Measurements from ENCODE around the gene SGMS1. TPM values are rescaled to one million over a fixed set of nuclear protein-coding genes. Genes with fewer than 3 reads are reported as not detected.

The SGMS1 gene
- total and polyA plus RNA-seq, 2 donors from 2014 or later = 13.6 to 100 TPM

DNA sequence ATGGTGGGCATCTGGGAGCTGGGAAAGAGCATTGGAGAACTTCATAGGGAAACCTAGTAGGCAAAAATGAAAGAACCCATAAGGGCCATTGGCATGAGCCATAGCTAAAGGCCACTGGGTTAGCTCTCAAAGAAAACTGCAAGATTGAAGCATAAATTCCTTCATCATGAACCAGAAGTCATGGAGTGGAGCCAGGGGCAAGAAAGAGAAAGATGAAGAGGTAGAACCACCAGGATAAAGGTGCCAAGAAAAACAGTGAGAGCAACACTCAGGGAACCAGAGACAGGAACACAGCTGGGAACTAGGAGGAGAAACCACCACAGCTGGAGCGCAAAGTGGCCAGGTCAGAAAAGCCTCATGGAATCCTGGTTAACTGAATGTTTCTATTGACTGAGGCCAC lies 11.5 kb upstream of the SGMS1 start:
- TF ChIP-seq, protein P1, sequence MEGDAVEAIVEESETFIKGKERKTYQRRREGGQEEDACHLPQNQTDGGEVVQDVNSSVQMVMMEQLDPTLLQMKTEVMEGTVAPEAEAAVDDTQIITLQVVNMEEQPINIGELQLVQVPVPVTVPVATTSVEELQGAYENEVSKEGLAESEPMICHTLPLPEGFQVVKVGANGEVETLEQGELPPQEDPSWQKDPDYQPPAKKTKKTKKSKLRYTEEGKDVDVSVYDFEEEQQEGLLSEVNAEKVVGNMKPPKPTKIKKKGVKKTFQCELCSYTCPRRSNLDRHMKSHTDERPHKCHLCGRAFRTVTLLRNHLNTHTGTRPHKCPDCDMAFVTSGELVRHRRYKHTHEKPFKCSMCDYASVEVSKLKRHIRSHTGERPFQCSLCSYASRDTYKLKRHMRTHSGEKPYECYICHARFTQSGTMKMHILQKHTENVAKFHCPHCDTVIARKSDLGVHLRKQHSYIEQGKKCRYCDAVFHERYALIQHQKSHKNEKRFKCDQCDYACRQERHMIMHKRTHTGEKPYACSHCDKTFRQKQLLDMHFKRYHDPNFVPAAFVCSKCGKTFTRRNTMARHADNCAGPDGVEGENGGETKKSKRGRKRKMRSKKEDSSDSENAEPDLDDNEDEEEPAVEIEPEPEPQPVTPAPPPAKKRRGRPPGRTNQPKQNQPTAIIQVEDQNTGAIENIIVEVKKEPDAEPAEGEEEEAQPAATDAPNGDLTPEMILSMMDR (IDR thresholded peaks at IDR 0.05; ENCODE audit: borderline replicate concordance, extremely low read depth, insufficient read depth) = no peak
- Histone ChIP-seq H3K27ac (ENCODE audit: low read depth in 2 of 2, low read length in 2 of 2) (no peak overlapping the region), H3K9ac (ENCODE audit: low read length in 3 of 3) (no peak overlapping the region), H3K4me1 (ENCODE audit: control insufficient read depth in 2 of 3, insufficient read depth in 2 of 3, low read depth in 1 of 3, low read length in 3 of 3) (no peaks in the 10 kb centered on the region), H3K36me3 (ENCODE audit: control insufficient read depth in 2 of 3, insufficient read depth in 3 of 3, low read length in 3 of 3) (no peaks in the 10 kb centered on the region), H3K9me3 (ENCODE audit: control insufficient read depth in 2 of 3, insufficient read depth in 1 of 3, low read length in 3 of 3) (no peaks in the 10 kb centered on the region), H3K27me3 (ENCODE audit: control insufficient read depth, insufficient read depth, low read length) (no peaks in the 10 kb centered on the region), H3K4me3 (ENCODE audit: low read length in 3 of 3) (no peak overlapping the region)
- intact Hi-C loops (cut with DNase I) = no loop called here
- no peak for FAIRE-seq
- DNase-seq = no peak

DNA sequence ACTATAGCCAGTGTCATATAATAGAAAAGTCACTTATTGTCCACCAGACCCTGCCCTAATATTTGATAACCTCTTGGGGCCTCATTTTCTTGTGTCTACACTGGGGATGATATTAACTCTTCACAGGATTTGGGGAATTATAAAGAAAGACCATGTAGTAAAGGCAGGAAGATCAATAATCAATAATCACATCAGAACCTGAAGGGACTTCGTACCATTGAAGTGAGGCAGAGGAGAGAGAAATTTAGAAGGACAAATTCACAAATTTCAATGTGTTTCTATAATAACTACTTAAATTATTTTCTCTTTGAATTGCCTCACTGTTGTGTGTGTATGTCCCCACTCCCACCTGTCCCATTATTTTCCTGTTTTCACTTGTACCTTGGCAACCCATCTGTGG lies 10.7 kb upstream of the SGMS1 start:
- TF ChIP-seq, protein P1 (IDR thresholded peaks at IDR 0.05; ENCODE audit: borderline replicate concordance, extremely low read depth, insufficient read depth) = no peak
- Histone ChIP-seq H3K4me3 (ENCODE audit: low read length in 3 of 3) (no peak overlapping the region), H3K4me1 (ENCODE audit: control insufficient read depth in 2 of 3, insufficient read depth in 2 of 3, low read depth in 1 of 3, low read length in 3 of 3) (no peaks in the 10 kb centered on the region), H3K36me3 (ENCODE audit: control insufficient read depth in 2 of 3, insufficient read depth in 3 of 3, low read length in 3 of 3) (no peaks in the 10 kb centered on the region), H3K9ac (ENCODE audit: low read length in 3 of 3) (no peak overlapping the region), H3K27me3 (ENCODE audit: control insufficient read depth, insufficient read depth, low read length) (no peaks in the 10 kb centered on the region), H3K9me3 (ENCODE audit: control insufficient read depth in 2 of 3, insufficient read depth in 1 of 3, low read length in 3 of 3) (no peaks in the 10 kb centered on the region), H3K27ac (ENCODE audit: low read depth in 2 of 2, low read length in 2 of 2) (no peak overlapping the region)
- intact Hi-C loops (cut with DNase I) = no loop called here
- FAIRE-seq (no peak), DNase-seq (no peak)

DNA sequence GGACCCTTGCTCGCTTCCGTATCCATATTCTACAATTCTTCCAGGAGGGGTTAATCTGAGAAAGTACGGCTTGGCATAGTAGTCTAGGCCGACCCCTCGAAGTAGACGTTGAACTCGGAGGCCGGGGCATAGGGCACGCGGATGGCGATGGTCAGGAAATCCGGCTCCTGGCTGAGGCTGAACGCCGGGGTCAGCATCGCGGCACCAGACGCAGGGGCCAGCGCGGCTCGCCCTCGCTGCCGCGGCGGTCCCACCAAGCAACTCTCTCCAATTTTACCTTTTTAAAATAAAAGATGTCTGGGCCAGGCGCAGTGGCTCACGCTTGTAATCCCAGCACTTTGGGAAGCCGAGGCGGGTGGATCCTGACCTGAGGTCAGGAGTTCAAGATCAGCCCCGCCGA lies 7.3 kb upstream of the SGMS1 start:
- Histone ChIP-seq H3K4me1 (ENCODE audit: control insufficient read depth in 2 of 3, insufficient read depth in 2 of 3, low read depth in 1 of 3, low read length in 3 of 3) (no peaks in the 10 kb centered on the region), H3K27ac (ENCODE audit: low read depth in 2 of 2, low read length in 2 of 2) (no peak overlapping the region), H3K9me3 (ENCODE audit: control insufficient read depth in 2 of 3, insufficient read depth in 1 of 3, low read length in 3 of 3) (no peaks in the 10 kb centered on the region), H3K9ac (ENCODE audit: low read length in 3 of 3) (no peak overlapping the region), H3K36me3 (ENCODE audit: control insufficient read depth in 2 of 3, insufficient read depth in 3 of 3, low read length in 3 of 3) (no peaks in the 10 kb centered on the region), H3K27me3 (ENCODE audit: control insufficient read depth, insufficient read depth, low read length) (no peaks in the 10 kb centered on the region), H3K4me3 (ENCODE audit: low read length in 3 of 3) (no peak overlapping the region)
- intact Hi-C loops (cut with DNase I) = no loop called here
- DNase-seq = peak in 1 of 5 donors; percentile 62
- TF ChIP-seq, protein P1 (IDR thresholded peaks at IDR 0.05; ENCODE audit: borderline replicate concordance, extremely low read depth, insufficient read depth) = no peak
- FAIRE-seq = no peak

DNA sequence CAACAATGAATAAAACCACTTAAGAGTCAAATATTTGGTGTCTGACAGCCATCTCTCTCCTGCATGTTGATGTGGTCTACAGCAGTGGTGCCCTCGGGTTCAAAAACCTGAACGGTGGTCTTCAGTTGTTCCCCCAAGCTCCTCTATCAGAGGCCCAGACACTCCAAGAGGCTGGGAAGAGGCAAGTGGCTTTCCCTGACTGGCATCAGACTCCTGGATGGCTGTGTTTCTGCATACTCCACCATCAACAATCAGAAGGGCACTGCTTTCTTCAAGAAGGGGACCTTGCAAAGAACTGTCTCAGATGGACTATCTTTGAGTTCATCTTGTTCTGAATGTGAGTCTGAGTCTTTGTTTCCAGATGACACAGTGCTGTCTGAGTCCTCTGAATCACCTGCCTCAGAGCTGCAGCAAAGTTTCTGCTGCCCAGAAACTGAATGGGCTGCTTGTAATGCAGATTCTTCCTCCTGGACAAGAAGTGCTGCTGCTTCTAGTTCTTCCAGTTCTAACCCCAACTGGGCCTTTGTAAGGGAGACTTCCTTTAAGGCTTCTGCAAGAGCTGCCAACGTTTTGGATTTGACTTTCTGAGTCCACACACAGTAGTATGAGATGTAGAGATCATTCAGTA lies 5.9 kb upstream of the SGMS1 start:
- Histone ChIP-seq H3K4me3 (ENCODE audit: low read length in 3 of 3) (no peak overlapping the region), H3K27ac (ENCODE audit: low read depth in 2 of 2, low read length in 2 of 2) (no peak overlapping the region), H3K9ac (ENCODE audit: low read length in 3 of 3) (no peak overlapping the region), H3K9me3 (ENCODE audit: control insufficient read depth in 2 of 3, insufficient read depth in 1 of 3, low read length in 3 of 3) (no peaks in the 10 kb centered on the region), H3K27me3 (ENCODE audit: control insufficient read depth, insufficient read depth, low read length) (no peaks in the 10 kb centered on the region), H3K4me1 (ENCODE audit: control insufficient read depth in 2 of 3, insufficient read depth in 2 of 3, low read depth in 1 of 3, low read length in 3 of 3) (peaks cover 0 to 5% (median 0%) of the 10 kb centered on the region in 3 donors), H3K36me3 (ENCODE audit: control insufficient read depth in 2 of 3, insufficient read depth in 3 of 3, low read length in 3 of 3) (no peaks in the 10 kb centered on the region)
- FAIRE-seq = no peak
- intact Hi-C loops (cut with DNase I) = no loop called here
- DNase-seq = no peak
- TF ChIP-seq, protein P1 (IDR thresholded peaks at IDR 0.05; ENCODE audit: borderline replicate concordance, extremely low read depth, insufficient read depth) = no peak
